HCT116 (cell line): Measurements from ENCODE around the gene SLC15A3. TPM values are rescaled to one million over a fixed set of nuclear protein-coding genes. Genes with fewer than 3 reads are reported as not detected.
A peak's percentile ranks its signal among the peaks of the same experiment; 100 is the strongest.

Experiments used
- ATAC-seq: fragments of 200-7000 bp; cut with Tn5 transposase; 2 replicates; pipeline ENCODE4 v1.9.1; 2020; ENCODE audit warnings: mild to moderate bottlenecking, moderate library complexity
- BruUV-seq: library from RNA; stranded (reverse); fragments of 400-500 nt; replicated peaks from 2 replicates; lab custom pipeline; 2021; lab: Mats Ljungman, UMichigan
- CTCF ChIA-PET: fragments of 300-600 bp; sonication (Branson Sonifier 250); formaldehyde crosslinking; loops from one replicate; lab custom pipeline; 2021; ENCODE audit warnings: antibody characterized with exemption; lab: Charles Lee
- POLR2A ChIA-PET: fragments of 300-600, 350-600 bp; sonication (Branson Sonifier 250); formaldehyde crosslinking; loops from one replicate; lab custom pipeline; 2021; ENCODE audit warnings: antibody characterized with exemption; lab: Charles Lee
- RAD21 ChIA-PET, 2 experiments: fragments of 300-600 bp; sonication (Branson Sonifier 250); formaldehyde crosslinking; loops; one replicate each; lab custom pipeline; 2023; ENCODE audit warnings: low total read pairs in 2 of 2; ENCODE audit not compliant: uncharacterized antibody in 2 of 2, unreplicated experiment in 2 of 2, low non-redundant PET in 1 of 2; lab: Charles Lee
- DNase-seq: peaks from one replicate; pipeline ENCODE4 v3.0.0-alpha.2; 2010; ENCODE audit warnings: low read depth, low spot score
- H2AFZ ChIP-seq: fragments of 200-600 bp; shearing (Covaris generic), sonication (generic); 2 replicates; pipeline ENCODE4 v1.6.1; 2017; ENCODE audit warnings: low read depth, mixed run types, mixed read lengths, antibody characterized with exemption, low read length; ENCODE audit not compliant: poor library complexity, severe bottlenecking
- H3K27ac ChIP-seq: 2 replicates; pipeline ENCODE4 v1.5.1; 2012; ENCODE audit warnings: low read depth, low read length
- H3K27me3 ChIP-seq: fragments of 200-600 bp; sonication (generic); 2 replicates; pipeline ENCODE4 v1.6.1; 2016; ENCODE audit warnings: mixed run types, low read length, mixed read lengths; ENCODE audit not compliant: insufficient read depth
- H3K36me3 ChIP-seq, 2 experiments: fragments of 200-500 bp in 1 of 2; fragments of 200-600 bp in 1 of 2; sonication (Bioruptor generic) in 1 of 2; sonication (generic) in 1 of 2; 2 replicates each; pipeline versions ENCODE4 v1.5.1 to v1.6.1; 2014 to 2016; ENCODE audit warnings: low read length in 2 of 2, inconsistent platforms in 1 of 2, mixed read lengths in 1 of 2, mixed run types in 1 of 2; ENCODE audit not compliant: insufficient read depth in 2 of 2, control insufficient read depth in 1 of 2
- H3K4me1 ChIP-seq, 2 experiments: fragments of 200-600 bp in 1 of 2; sonication (generic) in 1 of 2; 2 replicates each; pipeline versions ENCODE4 v1.5.1 to v1.6.1; 2012 to 2017; ENCODE audit warnings: low read length in 2 of 2, inconsistent platforms in 1 of 2, mild to moderate bottlenecking in 1 of 2, mixed read lengths in 1 of 2, mixed run types in 1 of 2, moderate library complexity in 1 of 2; ENCODE audit not compliant: insufficient read depth in 2 of 2, control insufficient read depth in 1 of 2
- H3K4me2 ChIP-seq: fragments of 200-600 bp; sonication (generic); 2 replicates; pipeline ENCODE4 v1.6.1; 2017; ENCODE audit warnings: mixed run types, low read length, mixed read lengths
- H3K4me3 ChIP-seq, 2 experiments: fragments of 200-600 bp in 1 of 2; sonication (generic) in 1 of 2; replicated peaks in 1 of 2; 2 replicates each; pipeline ENCODE4 v1.5.1; 2011 to 2016; ENCODE audit warnings: low read length in 2 of 2, control low read depth in 1 of 2, low read depth in 1 of 2, mild to moderate bottlenecking in 1 of 2, mixed read lengths in 1 of 2, mixed run types in 1 of 2
- H3K79me2 ChIP-seq: fragments of 200-600 bp; sonication (generic); 2 replicates; pipeline ENCODE4 v1.6.1; 2017; ENCODE audit warnings: mild to moderate bottlenecking, mixed run types, low read length, moderate library complexity, mixed read lengths; ENCODE audit not compliant: insufficient read depth
- H3K9ac ChIP-seq: fragments of 200-600 bp; sonication (generic); 2 replicates; pipeline ENCODE4 v1.6.1; 2016; ENCODE audit warnings: low read length, mixed read lengths
- H3K9me2 ChIP-seq: fragments of 200-600 bp; sonication (generic), shearing (Covaris generic); 2 replicates; pipeline ENCODE4 v1.6.1; 2017; ENCODE audit warnings: mixed run types, mild to moderate bottlenecking, moderate library complexity; ENCODE audit not compliant: insufficient read depth
- H3K9me3 ChIP-seq, 2 experiments: fragments of 200-500 bp in 1 of 2; fragments of 200-600 bp in 1 of 2; sonication (Bioruptor generic) in 1 of 2; sonication (generic) in 1 of 2; 2 replicates each; pipeline ENCODE4 v1.6.1; 2014 to 2017; ENCODE audit warnings: low read length in 2 of 2, mixed read lengths in 2 of 2, inconsistent platforms in 1 of 2, low read depth in 1 of 2, mild to moderate bottlenecking in 1 of 2, mixed run types in 1 of 2, moderate library complexity in 1 of 2; ENCODE audit not compliant: control insufficient read depth in 1 of 2, insufficient read depth in 1 of 2
- H4K20me1 ChIP-seq: fragments of 200-600 bp; sonication (generic), shearing (Covaris generic); 2 replicates; pipeline ENCODE4 v1.6.1; 2017; ENCODE audit warnings: mixed run types, mild to moderate bottlenecking, moderate library complexity; ENCODE audit not compliant: insufficient read depth
- ATF3 ChIP-seq: IDR thresholded peaks from 2 replicates; pipeline ENCODE4 v1.6.1; 2012
- CBX3 ChIP-seq: IDR thresholded peaks from 2 replicates; pipeline ENCODE4 v1.6.1; 2012; ENCODE audit warnings: low read depth
- CEBPB ChIP-seq: IDR thresholded peaks from 2 replicates; pipeline ENCODE4 v1.6.1; 2012; ENCODE audit warnings: low read depth
- CTCF ChIP-seq, 3 experiments: fragments of 200-600 bp in 1 of 3; sonication (generic) in 1 of 3; IDR thresholded peaks in 2 of 3; conservative IDR thresholded peaks in 1 of 3; 2 replicates each; pipeline ENCODE4 v1.5.1; 2012 to 2017; ENCODE audit warnings: low read depth in 2 of 3, low read length in 2 of 3, antibody characterized with exemption in 1 of 3, borderline replicate concordance in 1 of 3, control low read depth in 1 of 3, mild to moderate bottlenecking in 1 of 3, mixed read lengths in 1 of 3, mixed run types in 1 of 3, moderate library complexity in 1 of 3; ENCODE audit not compliant: insufficient read depth in 1 of 3
- EGR1 ChIP-seq: IDR thresholded peaks from 2 replicates; pipeline ENCODE4 v1.6.1; 2012; ENCODE audit warnings: low read depth
- ELF1 ChIP-seq: IDR thresholded peaks from 2 replicates; pipeline ENCODE4 v1.6.1; 2012; ENCODE audit warnings: low read depth, borderline replicate concordance
- EZH2 ChIP-seq: fragments of 200-600 bp; sonication (generic); IDR thresholded peaks from 2 replicates; pipeline ENCODE4 v1.6.1; 2017; ENCODE audit warnings: antibody characterized with exemption, mixed run types
- EZH2phosphoT487 ChIP-seq: fragments of 200-600 bp; IDR thresholded peaks from 2 replicates; pipeline ENCODE4 v1.6.1; 2018; ENCODE audit warnings: antibody characterized with exemption, borderline replicate concordance
- FOSL1 ChIP-seq: IDR thresholded peaks from 2 replicates; pipeline ENCODE4 v1.6.1; 2012; ENCODE audit warnings: low read depth
- JUND ChIP-seq: IDR thresholded peaks from 2 replicates; pipeline ENCODE4 v1.6.1; 2012
- MAX ChIP-seq: IDR thresholded peaks from 2 replicates; pipeline ENCODE4 v1.6.1; 2012
- POLR2A ChIP-seq: IDR thresholded peaks from 2 replicates; pipeline ENCODE4 v1.7.0; 2011; ENCODE audit warnings: borderline replicate concordance; ENCODE audit not compliant: insufficient read depth, insufficient read length; ENCODE audit errors: extremely low read depth
- RAD21 ChIP-seq: IDR thresholded peaks from 2 replicates; pipeline ENCODE4 v1.6.1; 2012; ENCODE audit warnings: low read depth, mild to moderate bottlenecking
- SIN3A ChIP-seq: IDR thresholded peaks from 2 replicates; pipeline ENCODE4 v1.6.1; 2012; ENCODE audit warnings: low read depth
- SRF ChIP-seq: IDR thresholded peaks from 2 replicates; pipeline ENCODE4 v1.6.1; 2012; ENCODE audit warnings: low read depth
- YY1 ChIP-seq: IDR thresholded peaks from 2 replicates; pipeline ENCODE4 v1.6.1; 2011; ENCODE audit warnings: low read length, low read depth, moderate library complexity, mild to moderate bottlenecking; ENCODE audit not compliant: insufficient replicate concordance; ENCODE audit errors: extremely low read depth
- ZBTB33 ChIP-seq: IDR thresholded peaks from 2 replicates; pipeline ENCODE4 v1.6.1; 2011; ENCODE audit warnings: mild to moderate bottlenecking, low read length, moderate library complexity; ENCODE audit not compliant: insufficient replicate concordance; ENCODE audit errors: extremely low read depth
- ZFX ChIP-seq: fragments of 450-650 bp; IDR thresholded peaks from 2 replicates; pipeline ENCODE4 v1.6.1; 2017
- ZNF274 ChIP-seq: fragments of 200-500 bp; sonication (Bioruptor generic); IDR thresholded peaks from 2 replicates; pipeline ENCODE4 v1.6.1; 2014; ENCODE audit warnings: mild to moderate bottlenecking, low read depth, low read length, inconsistent platforms
- intact Hi-C: fragments of 100-400 bp; cut with micrococcal nuclease; formaldehyde crosslinking; loops from 2 replicates; pipeline ENCODE4 v1.10.0; 2022
- total RNA-seq: library from RNA; stranded (reverse); gene quantifications from one replicate; pipeline ENCODE4 v1.2.1, GENCODE V29; 2021; ENCODE audit not compliant: unreplicated experiment

The SLC15A3 gene
- total RNA-seq, 1 experiment from 2014 or later = not detected

- no peaks in the 10 kb centered on the region; the same call in 1 of the 2 replicates for H3K79me2 ChIP-seq
- CTCF ChIA-PET = no interaction called here
- TSS peak; percentile 39 for BruUV-seq
- H3K27ac ChIP-seq = no peak overlapping the region
- no peaks in the 10 kb centered on the region for H3K9me3 ChIP-seq
- H2AFZ ChIP-seq = no peak overlapping the region
- H3K4me3 ChIP-seq = peak overlapping the region; percentile 74 to 75
- DNase-seq (no peak), ATAC-seq (no peak)
- H3K9me2 ChIP-seq = no peaks in the 10 kb centered on the region
- no peaks in the 10 kb centered on the region for H3K27me3 ChIP-seq
- intact Hi-C loops = no loop called here
- RAD21 ChIA-PET = no interaction called here
- H3K9ac ChIP-seq = peak overlapping the region; percentile 77; the same call in 1 of the 2 replicates
- no peak for TF ChIP-seq RAD21
- no peak for TF ChIP-seq EGR1
- no peak for TF ChIP-seq ZBTB33
- no peak for TF ChIP-seq SIN3A
- no peak for TF ChIP-seq POLR2A
- no peak for TF ChIP-seq JUND
- TF ChIP-seq SRF = no peak
- TF ChIP-seq ZFX = no peak
- TF ChIP-seq FOSL1 = no peak
- no peak for TF ChIP-seq MAX
- TF ChIP-seq ELF1 = no peak
- TF ChIP-seq CTCF (IDR thresholded peaks at IDR 0.05 in 2 of 3, conservative IDR thresholded peaks at IDR 0.05 in 1 of 3; ENCODE audit: borderline replicate concordance in 1 of 3, insufficient read depth in 1 of 3, low read depth in 2 of 3, low read length in 2 of 3) = no peak
- no peak for TF ChIP-seq YY1
- TF ChIP-seq EZH2 = no peak
- no peak for TF ChIP-seq CBX3
- no peak for TF ChIP-seq CEBPB
- TF ChIP-seq EZH2phosphoT487 = no peak
- TF ChIP-seq ZNF274 = no peak
- no peak for TF ChIP-seq ATF3
- H3K36me3 ChIP-seq = peaks cover 15 to 20% of the 10 kb centered on the region in 2 experiments; a peak in 3 of 4 replicates
- H4K20me1 ChIP-seq = no peaks in the 10 kb centered on the region
- H3K4me1 ChIP-seq = peaks cover 18 to 26% of the 10 kb centered on the region in 2 experiments
- POLR2A ChIA-PET = no interaction called here
- peak overlapping the region; percentile 92 for H3K4me2 ChIP-seq
Observed at GRCh38 chr11:60925868-60926267, 26.1 kb downstream of the SLC15A3 start.
